Renal cortical epithelial cell (primary cell): Measurements from ENCODE around the gene SLC22A9. TPM values are rescaled to one million over a fixed set of nuclear protein-coding genes. Genes with fewer than 3 reads are reported as not detected.

Source experiments
- DNase-seq: peaks from one replicate; pipeline ENCODE4 v3.0.0-alpha.2; 2011; ENCODE audit warnings: low read depth
- total RNA-seq: library from RNA; depleted of rRNA; stranded (reverse); fragments of >200 nt; gene quantifications from 2 replicates; pipeline ENCODE4 v1.2.3, GENCODE V29; 2014

SLC22A9 gene
- total RNA-seq, 1 donor from 2014 or later = not detected

DNA sequence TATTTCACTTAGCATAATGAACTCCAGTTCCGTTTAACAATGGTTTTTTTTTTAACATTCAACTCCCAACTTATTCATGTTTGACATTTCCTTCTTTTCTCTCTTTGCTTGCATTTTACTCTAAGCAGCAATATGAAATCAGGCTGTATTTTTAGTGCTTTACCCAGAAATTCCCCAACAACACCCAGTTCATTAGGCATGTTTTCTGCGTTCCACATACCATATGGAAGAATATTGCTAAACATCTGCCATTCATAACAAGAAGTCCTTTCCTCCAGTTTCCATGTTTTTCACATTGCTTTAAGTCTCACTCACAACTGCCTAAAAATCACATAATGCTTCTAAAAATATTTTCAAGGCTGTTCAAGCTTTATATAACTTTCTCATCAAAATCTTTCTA is 75.5 kb downstream of the SLC22A9 start:
- no peak for DNase-seq

DNA sequence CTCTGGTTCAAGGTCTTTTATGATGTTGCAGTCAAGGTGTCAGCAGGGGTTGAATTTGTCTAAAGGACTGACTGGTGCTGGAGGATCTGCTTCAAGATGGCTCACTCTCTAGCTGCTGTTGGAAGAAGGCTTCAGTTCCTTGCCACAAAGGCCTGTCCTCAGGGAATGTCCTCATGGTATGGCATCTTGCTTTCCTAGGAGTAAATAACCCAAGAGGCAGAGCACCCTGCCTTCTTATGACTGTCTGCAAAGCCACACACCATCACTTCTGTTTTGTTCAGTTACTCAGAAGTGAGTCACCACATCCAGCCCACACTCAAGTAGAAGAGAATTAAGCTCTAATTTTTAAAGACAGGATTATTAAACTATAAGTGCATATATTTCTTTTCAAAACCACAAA is 76.1 kb downstream of the SLC22A9 start:
- peak; percentile 60 for DNase-seq

- no peak for DNase-seq
These were observed 79.1 kb downstream of the SLC22A9 start for GRCh38 chr11:63448646-63449045.

DNA sequence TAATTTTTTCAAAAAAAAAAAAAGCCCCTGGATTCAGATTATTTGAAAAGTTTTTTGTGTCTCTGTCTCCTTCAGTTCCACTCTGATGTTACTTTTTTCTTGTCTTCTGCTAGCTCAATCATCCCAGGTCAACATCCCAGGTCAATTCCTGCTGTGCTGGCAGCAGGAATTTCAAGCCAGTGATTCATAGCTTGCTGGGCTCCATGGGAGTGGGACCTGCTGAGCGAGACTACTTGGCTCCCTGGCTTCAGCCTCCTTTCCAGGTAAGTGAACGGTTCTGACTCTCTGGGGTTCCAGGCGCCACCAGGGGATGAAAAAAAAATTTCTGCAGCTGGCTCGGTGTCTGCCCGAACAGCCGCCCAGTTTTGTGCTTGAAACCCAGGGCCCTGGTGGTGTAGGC is 90.0 kb downstream of the SLC22A9 start:
- DNase-seq = peak; percentile 30

Other genes with a start within 250 kb of the SLC22A9 start
- gene SLC22A24, start 225.6 kb upstream of the SLC22A9 start, total RNA-seq = not detected in 2 replicates
- gene SLC22A25, start 126.2 kb upstream of the SLC22A9 start, total RNA-seq = not detected in 2 replicates
- 0.40 TPM in 1 of 2 replicates, not detected in the other for gene PLAAT5, start 121.4 kb downstream of the SLC22A9 start, total RNA-seq
- gene LGALS12, start 136.3 kb downstream of the SLC22A9 start, total RNA-seq = not detected in 2 replicates
- 36.4 and 83.2 TPM in 2 replicates for gene PLAAT4, start 167.0 kb downstream of the SLC22A9 start, total RNA-seq
- gene PLAAT2, start 193.6 kb downstream of the SLC22A9 start, total RNA-seq = not detected in 2 replicates
- 50.6 and 63.9 TPM in 2 replicates for gene PLAAT3, start 244.6 kb downstream of the SLC22A9 start, total RNA-seq